Peyer's patch (tissue), 4 donors: ENCODE data around the gene SPATS2.

Experiments used
- CTCF ChIP-seq, 6 experiments: fragments of 450-650 bp in 4 of 6; fragments of 200-600 bp in 2 of 6; sonication (generic) in 1 of 6; IDR thresholded peaks; one replicate each; pipeline ENCODE4 v1.5.1; 2017 to 2019; ENCODE audit warnings: antibody characterized with exemption in 6 of 6, mild to moderate bottlenecking in 3 of 6, moderate library complexity in 1 of 6
- POLR2A ChIP-seq, 2 donors: fragments of 450-650 bp; IDR thresholded peaks; one replicate each; pipeline ENCODE4 v1.5.1; 2017; ENCODE audit warnings: antibody characterized with exemption in 2 of 2, mild to moderate bottlenecking in 2 of 2, moderate library complexity in 2 of 2

- no peak for TF ChIP-seq CTCF (IDR thresholded peaks at IDR 0.05)
- TF ChIP-seq POLR2A (IDR thresholded peaks at IDR 0.05) = no peak
Observed at GRCh38 chr12:49370539-49370938, 3.3 kb downstream of the SPATS2 start.
